HCT116 (cell line): Measurements from ENCODE around the gene CEP112. TPM values are rescaled to one million over a fixed set of nuclear protein-coding genes. Genes with fewer than 3 reads are reported as not detected.

Experiments
- ATAC-seq: fragments of 200-7000 bp; cut with Tn5 transposase; 2 replicates; pipeline ENCODE4 v1.9.1; 2020; ENCODE audit warnings: mild to moderate bottlenecking, moderate library complexity
- BruUV-seq: library from RNA; stranded (reverse); fragments of 400-500 nt; replicated peaks from 2 replicates; lab custom pipeline; 2021; lab: Mats Ljungman, UMichigan
- CTCF ChIA-PET: fragments of 300-600 bp; sonication (Branson Sonifier 250); formaldehyde crosslinking; loops from one replicate; lab custom pipeline; 2021; ENCODE audit warnings: antibody characterized with exemption; lab: Charles Lee
- POLR2A ChIA-PET: fragments of 300-600, 350-600 bp; sonication (Branson Sonifier 250); formaldehyde crosslinking; loops from one replicate; lab custom pipeline; 2021; ENCODE audit warnings: antibody characterized with exemption; lab: Charles Lee
- RAD21 ChIA-PET, 2 experiments: fragments of 300-600 bp; sonication (Branson Sonifier 250); formaldehyde crosslinking; loops; one replicate each; lab custom pipeline; 2023; ENCODE audit warnings: low total read pairs in 2 of 2; ENCODE audit not compliant: uncharacterized antibody in 2 of 2, unreplicated experiment in 2 of 2, low non-redundant PET in 1 of 2; lab: Charles Lee
- DNase-seq: peaks from one replicate; pipeline ENCODE4 v3.0.0-alpha.2; 2010; ENCODE audit warnings: low read depth, low spot score
- H2AFZ ChIP-seq: fragments of 200-600 bp; shearing (Covaris generic), sonication (generic); 2 replicates; pipeline ENCODE4 v1.6.1; 2017; ENCODE audit warnings: low read depth, mixed run types, mixed read lengths, antibody characterized with exemption, low read length; ENCODE audit not compliant: poor library complexity, severe bottlenecking
- H3K27ac ChIP-seq: 2 replicates; pipeline ENCODE4 v1.5.1; 2012; ENCODE audit warnings: low read depth, low read length
- H3K27me3 ChIP-seq: fragments of 200-600 bp; sonication (generic); 2 replicates; pipeline ENCODE4 v1.6.1; 2016; ENCODE audit warnings: mixed run types, low read length, mixed read lengths; ENCODE audit not compliant: insufficient read depth
- H3K36me3 ChIP-seq, 2 experiments: fragments of 200-500 bp in 1 of 2; fragments of 200-600 bp in 1 of 2; sonication (Bioruptor generic) in 1 of 2; sonication (generic) in 1 of 2; 2 replicates each; pipeline versions ENCODE4 v1.5.1 to v1.6.1; 2014 to 2016; ENCODE audit warnings: low read length in 2 of 2, inconsistent platforms in 1 of 2, mixed read lengths in 1 of 2, mixed run types in 1 of 2; ENCODE audit not compliant: insufficient read depth in 2 of 2, control insufficient read depth in 1 of 2
- H3K4me1 ChIP-seq, 2 experiments: fragments of 200-600 bp in 1 of 2; sonication (generic) in 1 of 2; 2 replicates each; pipeline versions ENCODE4 v1.5.1 to v1.6.1; 2012 to 2017; ENCODE audit warnings: low read length in 2 of 2, inconsistent platforms in 1 of 2, mild to moderate bottlenecking in 1 of 2, mixed read lengths in 1 of 2, mixed run types in 1 of 2, moderate library complexity in 1 of 2; ENCODE audit not compliant: insufficient read depth in 2 of 2, control insufficient read depth in 1 of 2
- H3K4me2 ChIP-seq: fragments of 200-600 bp; sonication (generic); 2 replicates; pipeline ENCODE4 v1.6.1; 2017; ENCODE audit warnings: mixed run types, low read length, mixed read lengths
- H3K4me3 ChIP-seq, 2 experiments: fragments of 200-600 bp in 1 of 2; sonication (generic) in 1 of 2; replicated peaks in 1 of 2; 2 replicates each; pipeline ENCODE4 v1.5.1; 2011 to 2016; ENCODE audit warnings: low read length in 2 of 2, control low read depth in 1 of 2, low read depth in 1 of 2, mild to moderate bottlenecking in 1 of 2, mixed read lengths in 1 of 2, mixed run types in 1 of 2
- H3K79me2 ChIP-seq: fragments of 200-600 bp; sonication (generic); 2 replicates; pipeline ENCODE4 v1.6.1; 2017; ENCODE audit warnings: mild to moderate bottlenecking, mixed run types, low read length, moderate library complexity, mixed read lengths; ENCODE audit not compliant: insufficient read depth
- H3K9ac ChIP-seq: fragments of 200-600 bp; sonication (generic); 2 replicates; pipeline ENCODE4 v1.6.1; 2016; ENCODE audit warnings: low read length, mixed read lengths
- H3K9me2 ChIP-seq: fragments of 200-600 bp; sonication (generic), shearing (Covaris generic); 2 replicates; pipeline ENCODE4 v1.6.1; 2017; ENCODE audit warnings: mixed run types, mild to moderate bottlenecking, moderate library complexity; ENCODE audit not compliant: insufficient read depth
- H3K9me3 ChIP-seq, 2 experiments: fragments of 200-500 bp in 1 of 2; fragments of 200-600 bp in 1 of 2; sonication (Bioruptor generic) in 1 of 2; sonication (generic) in 1 of 2; 2 replicates each; pipeline ENCODE4 v1.6.1; 2014 to 2017; ENCODE audit warnings: low read length in 2 of 2, mixed read lengths in 2 of 2, inconsistent platforms in 1 of 2, low read depth in 1 of 2, mild to moderate bottlenecking in 1 of 2, mixed run types in 1 of 2, moderate library complexity in 1 of 2; ENCODE audit not compliant: control insufficient read depth in 1 of 2, insufficient read depth in 1 of 2
- H4K20me1 ChIP-seq: fragments of 200-600 bp; sonication (generic), shearing (Covaris generic); 2 replicates; pipeline ENCODE4 v1.6.1; 2017; ENCODE audit warnings: mixed run types, mild to moderate bottlenecking, moderate library complexity; ENCODE audit not compliant: insufficient read depth
- CBX3 ChIP-seq: IDR thresholded peaks from 2 replicates; pipeline ENCODE4 v1.6.1; 2012; ENCODE audit warnings: low read depth
- EGR1 ChIP-seq: IDR thresholded peaks from 2 replicates; pipeline ENCODE4 v1.6.1; 2012; ENCODE audit warnings: low read depth
- EZH2phosphoT487 ChIP-seq: fragments of 200-600 bp; IDR thresholded peaks from 2 replicates; pipeline ENCODE4 v1.6.1; 2018; ENCODE audit warnings: antibody characterized with exemption, borderline replicate concordance
- MAX ChIP-seq: IDR thresholded peaks from 2 replicates; pipeline ENCODE4 v1.6.1; 2012
- POLR2A ChIP-seq: IDR thresholded peaks from 2 replicates; pipeline ENCODE4 v1.7.0; 2011; ENCODE audit warnings: borderline replicate concordance; ENCODE audit not compliant: insufficient read depth, insufficient read length; ENCODE audit errors: extremely low read depth
- POLR2AphosphoS5 ChIP-seq: IDR thresholded peaks from 2 replicates; pipeline ENCODE4 v1.6.1; 2011; ENCODE audit warnings: mild to moderate bottlenecking, low read depth, low read length, moderate library complexity
- REST ChIP-seq: IDR thresholded peaks from 2 replicates; pipeline ENCODE4 v1.6.1; 2012; ENCODE audit warnings: low read depth
- SRF ChIP-seq: IDR thresholded peaks from 2 replicates; pipeline ENCODE4 v1.6.1; 2012; ENCODE audit warnings: low read depth
- TCF7L2 ChIP-seq: IDR thresholded peaks from 2 replicates; pipeline ENCODE4 v1.7.0; 2011; ENCODE audit warnings: borderline replicate concordance, inconsistent platforms; ENCODE audit not compliant: insufficient read depth, insufficient read length; ENCODE audit errors: extremely low read depth
- ZBTB33 ChIP-seq: IDR thresholded peaks from 2 replicates; pipeline ENCODE4 v1.6.1; 2011; ENCODE audit warnings: mild to moderate bottlenecking, low read length, moderate library complexity; ENCODE audit not compliant: insufficient replicate concordance; ENCODE audit errors: extremely low read depth
- intact Hi-C: fragments of 100-400 bp; cut with micrococcal nuclease; formaldehyde crosslinking; loops from 2 replicates; pipeline ENCODE4 v1.10.0; 2022
- total RNA-seq: library from RNA; stranded (reverse); gene quantifications from one replicate; pipeline ENCODE4 v1.2.1, GENCODE V29; 2021; ENCODE audit not compliant: unreplicated experiment

Gene CEP112
- total RNA-seq, 1 experiment from 2014 or later, result 10.9 TPM

GRCh38 chr17:65772989-65773388 lies 418.9 kb downstream of the CEP112 start:
- no peak overlapping the region for H3K4me2 ChIP-seq
- H3K27ac ChIP-seq, result no peak overlapping the region
- BruUV-seq, result no TSS peak
- no peaks in the 10 kb centered on the region for H3K9me2 ChIP-seq
- no peaks in the 10 kb centered on the region for H3K27me3 ChIP-seq
- no peak overlapping the region for H2AFZ ChIP-seq
- no peak overlapping the region for H3K9ac ChIP-seq
- H3K36me3 ChIP-seq, result no peaks in the 10 kb centered on the region
- TF ChIP-seq MAX (no peak), CBX3 (no peak), ZBTB33 (no peak), EZH2phosphoT487 (no peak), POLR2A (no peak), SRF (no peak), REST (no peak), POLR2AphosphoS5 (no peak), EGR1 (no peak), TCF7L2 (no peak)
- no peaks in the 10 kb centered on the region for H3K9me3 ChIP-seq
- intact Hi-C loops, result no loop called here
- CTCF ChIA-PET, result no interaction called here
- H4K20me1 ChIP-seq, result no peaks in the 10 kb centered on the region
- peaks cover 5 to 7% of the 10 kb centered on the region in 2 experiments; a peak in 3 of 4 replicates for H3K4me1 ChIP-seq
- H3K4me3 ChIP-seq, result no peak overlapping the region
- DNase-seq (no peak), ATAC-seq (no peak)
- H3K79me2 ChIP-seq, result no peaks in the 10 kb centered on the region
- RAD21 ChIA-PET, result no interaction called here
- POLR2A ChIA-PET, result no interaction called here
